H1 (cell line): Measurements from ENCODE around the gene ALPI. TPM values are rescaled to one million over a fixed set of nuclear protein-coding genes. Genes with fewer than 3 reads are reported as not detected.

Source experiments
- TAF7 ChIP-seq: optimal IDR thresholded peaks from 2 replicates; pipeline ENCODE3; 2011; ENCODE audit warnings: low read depth, mild to moderate bottlenecking, inconsistent platforms, low read length, moderate library complexity, borderline replicate concordance
- polyA plus RNA-seq, 7 experiments: library from polyadenylated mRNA; depleted of rRNA in 3 of 7; stranded (reverse) in 5 of 7; unstranded in 2 of 7; fragments of >200 nt in 5 of 7; fragments of 200-250 nt in 2 of 7; gene quantifications; 1 replicate in 5 of 7; 2 replicates in 1 of 7; 4 replicates in 1 of 7; pipeline versions ENCODE4 v1.2.1 to v1.2.3, GENCODE V29; 2011 to 2013; ENCODE audit warnings: missing spikeins in 2 of 7, mixed read lengths in 2 of 7
- total RNA-seq: library from RNA; stranded (reverse); fragmentation: NEBNext Ultra II Directional; extraction: Animal tissue kit (Norgen Biotek cat#: 25700); gene quantifications from 2 replicates; pipeline ENCODE4 v1.2.1, GENCODE V29; 2021

The ALPI gene
- total and polyA plus RNA-seq, 2 of the 8 experiments (the other 6 are each of a cell fraction or from before 2014, with no cell fraction given), result not detected

DNA sequence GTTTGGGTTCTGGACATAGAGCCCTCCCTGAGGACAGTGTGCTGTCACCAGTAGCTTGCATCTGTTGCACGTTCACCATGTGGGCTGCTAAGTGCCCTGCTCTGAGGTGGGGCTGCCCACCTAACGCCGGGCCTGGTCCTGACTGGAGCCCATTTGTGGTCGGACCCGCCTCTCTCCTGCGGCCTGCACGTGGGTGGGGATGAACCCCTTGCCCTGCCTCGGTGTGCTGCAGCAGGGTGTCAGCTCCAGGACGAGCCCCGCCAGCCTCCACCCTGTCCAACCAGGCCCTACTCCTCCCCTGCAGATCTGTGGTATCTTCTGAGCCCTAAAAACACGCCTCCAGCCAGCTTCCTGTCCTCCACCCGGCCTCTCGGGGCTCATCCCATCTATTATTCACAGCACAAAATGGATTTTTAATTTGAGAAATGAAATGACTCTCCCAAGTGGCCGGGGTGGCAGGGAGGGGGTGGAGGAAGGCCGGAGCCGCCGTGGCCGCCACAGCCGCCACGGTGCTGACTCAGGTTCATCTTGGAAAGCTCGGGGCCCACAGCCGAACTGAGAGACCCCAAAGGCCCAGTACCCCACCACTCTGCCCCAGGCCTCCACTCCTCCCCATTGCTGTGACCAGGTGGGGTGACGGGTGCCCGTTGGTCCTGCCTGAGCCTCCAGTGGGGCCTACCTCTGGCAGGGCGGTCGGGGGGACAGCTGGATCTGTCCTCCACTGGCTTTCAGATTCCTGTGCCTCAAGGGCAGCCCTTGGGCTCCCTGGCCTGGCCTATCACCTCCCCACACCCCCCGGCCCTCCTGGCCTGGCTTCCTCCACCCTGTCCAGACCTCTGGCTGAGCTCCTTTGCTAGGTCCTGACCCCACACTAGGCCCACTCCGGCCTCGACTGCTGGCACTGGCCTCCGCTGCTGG lies 34.5 kb downstream of the ALPI start (continued):
- no peak for TF ChIP-seq TAF7
